K562 (cell line): ENCODE results near the gene PIGQ. TPM values are rescaled to one million over a fixed set of nuclear protein-coding genes. Genes with fewer than 3 reads are reported as not detected.

Source experiments
- ATAC-seq: fragments of 200-7000 bp; cut with Tn5 transposase; 3 replicates; pipeline ENCODE4 v1.9.1; 2020; ENCODE audit warnings: moderate library complexity
- BruUV-seq: library from RNA; stranded (reverse); fragments of 400-500 nt; replicated peaks from 2 replicates; lab custom pipeline; 2021; lab: Mats Ljungman, UMichigan
- CTCF ChIA-PET: fragments of 300-600 bp; formaldehyde crosslinking; extraction: SDS; loops from one replicate; lab custom pipeline; 2021; ENCODE audit warnings: low intra/inter-chr PET ratio; lab: Yijun Ruan, JAX
- POLR2A ChIA-PET: fragments of 300-600, 350-650 bp; sonication (Branson Sonifier 250); formaldehyde crosslinking; extraction: SDS; loops from one replicate; lab custom pipeline; 2021; ENCODE audit warnings: antibody characterized with exemption, inconsistent platforms; lab: Yijun Ruan, JAX
- DNase-seq, 4 experiments: peaks; one replicate each; pipeline versions ENCODE4 v3.0.0 to v3.0.0-alpha.2; 2011 to 2018; ENCODE audit warnings: low spot score in 3 of 4, mixed read lengths in 3 of 4; ENCODE audit errors: extremely low read depth in 1 of 4
- FAIRE-seq: peaks from 2 replicates; lab custom pipeline; 2011; peaks lifted over from hg19 to GRCh38; lab: Jason Lieb, UNC
- H2AFZ ChIP-seq: 2 replicates; pipeline ENCODE4 v1.6.0; 2011; ENCODE audit warnings: low read depth, low read length, control low read depth, inconsistent platforms
- H3K27ac ChIP-seq: fragments of 200-600 bp; 3 replicates; pipeline ENCODE4 v1.8.0; 2011; ENCODE audit warnings: low read depth, mild to moderate bottlenecking, control low read depth, inconsistent platforms, low read length, moderate library complexity, mixed read lengths; ENCODE audit errors: extremely low read depth
- H3K27me3 ChIP-seq, 2 experiments: fragments of 300-600 bp in 1 of 2; 2 replicates in 1 of 2; 3 replicates in 1 of 2; pipeline versions ENCODE4 v1.6.0 to v1.8.0; 2011; ENCODE audit warnings: inconsistent platforms in 2 of 2, low read length in 2 of 2, mild to moderate bottlenecking in 1 of 2, mixed read lengths in 1 of 2, moderate library complexity in 1 of 2; ENCODE audit not compliant: control insufficient read depth in 2 of 2, insufficient read depth in 2 of 2
- H3K36me3 ChIP-seq: fragments of 300-600 bp; 3 replicates; pipeline ENCODE4 v1.8.0; 2011; ENCODE audit warnings: mild to moderate bottlenecking, low read length, inconsistent platforms; ENCODE audit not compliant: control insufficient read depth, insufficient read depth
- H3K4me1 ChIP-seq, 2 experiments: fragments of 200-600 bp in 1 of 2; replicated peaks in 1 of 2; 2 replicates in 1 of 2; 3 replicates in 1 of 2; pipeline versions ENCODE4 v1.5.1 to v1.8.0; 2011; ENCODE audit warnings: inconsistent platforms in 2 of 2, low read length in 2 of 2, mild to moderate bottlenecking in 1 of 2, mixed read lengths in 1 of 2, moderate library complexity in 1 of 2; ENCODE audit not compliant: control insufficient read depth in 2 of 2, insufficient read depth in 2 of 2
- H3K4me2 ChIP-seq: 2 replicates; pipeline ENCODE4 v1.6.1; 2011; ENCODE audit warnings: low read length, control low read depth, inconsistent platforms, mixed read lengths; ENCODE audit not compliant: insufficient read depth
- H3K4me3 ChIP-seq: fragments of 200-600 bp; sonication (generic), shearing (Covaris generic); 2 replicates; pipeline ENCODE4 v1.5.1; 2016; ENCODE audit warnings: control low read depth, inconsistent platforms
- H3K79me2 ChIP-seq: fragments of 200-600 bp; 3 replicates; pipeline ENCODE4 v1.8.0; 2011; ENCODE audit warnings: low read length, inconsistent platforms; ENCODE audit not compliant: control insufficient read depth, insufficient read depth
- H3K9ac ChIP-seq, 2 experiments: 2 replicates each; pipeline versions ENCODE4 v1.6.0 to v1.6.1; 2011; ENCODE audit warnings: low read depth in 2 of 2, low read length in 2 of 2, control low read depth in 1 of 2, inconsistent platforms in 1 of 2, mild to moderate bottlenecking in 1 of 2, mixed read lengths in 1 of 2; ENCODE audit not compliant: insufficient read depth in 1 of 2
- H3K9me1 ChIP-seq: one replicate; pipeline ENCODE4 v1.6.0; 2011; ENCODE audit warnings: inconsistent platforms, mild to moderate bottlenecking, low read length, moderate library complexity; ENCODE audit not compliant: control insufficient read depth, insufficient read depth
- H3K9me3 ChIP-seq: replicated peaks from 2 replicates; pipeline ENCODE4 v1.5.1; 2011; ENCODE audit warnings: low read depth, low read length, inconsistent platforms; ENCODE audit not compliant: control insufficient read depth, insufficient read depth
- H4K20me1 ChIP-seq: replicated peaks from 2 replicates; pipeline ENCODE4 v1.6.1; 2011; ENCODE audit warnings: low read length, inconsistent platforms, mixed read lengths; ENCODE audit not compliant: control insufficient read depth, insufficient read depth
- BRD4 ChIP-seq: fragments of 200-600 bp; sonication (generic); IDR thresholded peaks from 2 replicates; pipeline ENCODE4 v1.6.1; 2017; ENCODE audit warnings: inconsistent platforms
- DPF2 ChIP-seq: fragments of 450-650 bp; IDR thresholded peaks from 2 replicates; pipeline ENCODE4 v1.6.1; 2016
- FOSL1 ChIP-seq: fragments of 200-800 bp; sonication (Bioruptor generic); conservative IDR thresholded peaks from 2 replicates; pipeline ENCODE4 v1.6.1; 2016; ENCODE audit warnings: missing genetic modification characterization, missing compliant biosample characterization
- FOXM1 ChIP-seq, 2 experiments: fragments of 450-650 bp in 1 of 2; sonication (generic) in 1 of 2; formaldehyde crosslinking in 1 of 2; IDR thresholded peaks; 2 replicates each; pipeline versions ENCODE4 v1.6.1 to v1.9.0; 2017 to 2022; ENCODE audit warnings: low read depth in 2 of 2, mild to moderate bottlenecking in 2 of 2, missing genetic modification reagents in 1 of 2, moderate library complexity in 1 of 2
- HNRNPLL ChIP-seq: fragments of 200-400 bp; formaldehyde crosslinking; IDR thresholded peaks from 2 replicates; pipeline ENCODE4 v1.6.1; 2017; ENCODE audit warnings: low read length, low read depth, mild to moderate bottlenecking; ENCODE audit not compliant: poor library complexity, severe bottlenecking
- KDM5B ChIP-seq: fragments of 200-600 bp; sonication (generic); IDR thresholded peaks from 2 replicates; pipeline ENCODE4 v1.6.1; 2012; ENCODE audit warnings: low read depth, mild to moderate bottlenecking, moderate library complexity, low read length, control low read depth, inconsistent platforms; ENCODE audit not compliant: insufficient replicate concordance
- LCOR ChIP-seq: sonication (generic); formaldehyde crosslinking; IDR thresholded peaks from 2 replicates; pipeline ENCODE4 v1.8.0; 2022; ENCODE audit warnings: mild to moderate bottlenecking, missing genetic modification reagents
- MEF2D ChIP-seq: conservative IDR thresholded peaks from 2 replicates; pipeline ENCODE4 v1.6.1; 2016; ENCODE audit warnings: low read depth, missing genetic modification characterization, missing compliant biosample characterization
- MYC ChIP-seq, 2 experiments: fragments of 250-450 bp in 1 of 2; sonication (Bioruptor Pico) in 1 of 2; IDR thresholded peaks; 2 replicates each; pipeline versions ENCODE4 v1.5.1 to v1.6.1; 2012 to 2021; ENCODE audit warnings: low read depth in 2 of 2, borderline replicate concordance in 1 of 2, improper control_type of control experiment in 1 of 2, low read length in 1 of 2, mild to moderate bottlenecking in 1 of 2, moderate library complexity in 1 of 2
- MYNN ChIP-seq, 2 experiments: sonication (generic); formaldehyde crosslinking in 1 of 2; IDR thresholded peaks; 2 replicates each; pipeline versions ENCODE4 v1.5.0 to v1.6.1; 2016 to 2020; ENCODE audit warnings: antibody characterized with exemption in 1 of 2, missing genetic modification reagents in 1 of 2
- TEAD4 ChIP-seq, 2 experiments: sonication (generic) in 1 of 2; formaldehyde crosslinking in 1 of 2; IDR thresholded peaks; 2 replicates each; pipeline versions ENCODE4 v1.6.1 to v1.8.0; 2012 to 2022; ENCODE audit warnings: borderline replicate concordance in 1 of 2, inconsistent platforms in 1 of 2, low read length in 1 of 2, mild to moderate bottlenecking in 1 of 2, missing genetic modification reagents in 1 of 2
- TOE1 ChIP-seq, 2 experiments: fragments of 450-650 bp in 1 of 2; sonication (generic) in 1 of 2; formaldehyde crosslinking in 1 of 2; IDR thresholded peaks; 2 replicates each; pipeline versions ENCODE4 v1.7.1 to v1.8.0; 2016 to 2022; ENCODE audit warnings: borderline replicate concordance in 2 of 2, mild to moderate bottlenecking in 2 of 2, antibody characterized with exemption in 1 of 2, inconsistent platforms in 1 of 2, low read depth in 1 of 2, missing genetic modification reagents in 1 of 2, moderate library complexity in 1 of 2
- ZBTB17 ChIP-seq: fragments of 450-650 bp; formaldehyde crosslinking; IDR thresholded peaks from 2 replicates; pipeline ENCODE4 v1.4.0; 2020; ENCODE audit warnings: mild to moderate bottlenecking
- ZBTB7A ChIP-seq: IDR thresholded peaks from 2 replicates; pipeline ENCODE4 v1.6.1; 2011; ENCODE audit warnings: low read depth, mild to moderate bottlenecking, low read length, moderate library complexity, borderline replicate concordance; ENCODE audit not compliant: control insufficient read depth
- ZNF232 ChIP-seq: sonication (generic); formaldehyde crosslinking; IDR thresholded peaks from 2 replicates; pipeline ENCODE4 v1.8.0; 2022; ENCODE audit warnings: mild to moderate bottlenecking, missing genetic modification reagents
- ZNF431 ChIP-seq: sonication (generic); formaldehyde crosslinking; IDR thresholded peaks from 2 replicates; pipeline ENCODE4 v1.8.0; 2022; ENCODE audit warnings: mild to moderate bottlenecking, missing genetic modification reagents
- ZZZ3 ChIP-seq: fragments of 450-650 bp; IDR thresholded peaks from 2 replicates; pipeline ENCODE4 v1.6.1; 2016; ENCODE audit warnings: antibody characterized with exemption, mild to moderate bottlenecking, moderate library complexity
- WGBS: fragments of 100-300 bp; shearing (Covaris generic); methylation state at CpG from one replicate; pipeline ENCODE4 v1.1.6; 2016; ENCODE audit warnings: low coverage, mixed read lengths; ENCODE audit not compliant: insufficient coverage; ENCODE audit errors: missing lambda C conversion rate; 5-methylcytosine and 5-hydroxymethylcytosine counted together
- in situ Hi-C: fragments of 300-500 bp; cut with MboI; formaldehyde crosslinking; loops from 4 replicates; pipeline ENCODE4 v1.15.0; 2018; ENCODE audit warnings: inconsistent platforms, mixed read lengths
- intact Hi-C: fragments of 100-400 bp; cut with micrococcal nuclease; formaldehyde crosslinking; loops from 2 replicates; pipeline ENCODE4 v1.14.2; 2022
- polyA plus RNA-seq, 8 experiments: library from polyadenylated mRNA; depleted of rRNA in 4 of 8; stranded (reverse) in 5 of 8; unstranded in 3 of 8; fragments of >200 nt; fragmentation: Nextera tagmentation in 2 of 8; fragmentation: Illumina TruSeq in 1 of 8; extraction: Ambion mirVana in 2 of 8; extraction: Trizol in 1 of 8; gene quantifications; 2 replicates each; pipeline versions ENCODE4 v1.2.1 to v1.2.3, GENCODE V29; 2011 to 2014; ENCODE audit warnings: inconsistent platforms in 1 of 8, missing spikeins in 1 of 8
- total RNA-seq, 7 experiments: library from RNA; depleted of rRNA in 6 of 7; stranded (reverse); fragments of >200 nt in 6 of 7; fragmentation: Illumina TruSeq in 2 of 7; extraction: Trizol in 2 of 7; gene quantifications; 2 replicates each; pipeline versions ENCODE4 v1.2.1 to v1.2.3, GENCODE V29; 2011 to 2021; ENCODE audit warnings: low replicate concordance in 1 of 7

Gene PIGQ
- total and polyA plus RNA-seq, 9 of the 15 experiments (the other 6 are each of a cell fraction or from before 2014, with no cell fraction given) = 0.20 to 49.6 (median 11.7) TPM

GRCh38 chr16:586645-587590 is 17.1 kb downstream of the PIGQ start (continued):
- TF ChIP-seq TOE1 (IDR thresholded peaks at IDR 0.05; ENCODE audit: borderline replicate concordance) = no peak
- peak; percentile 66; the same call in 1 of the 2 replicates for TF ChIP-seq TOE1 (CRISPR knock-in tag; IDR thresholded peaks at IDR 0.05; ENCODE audit: borderline replicate concordance, low read depth)
- TF ChIP-seq KDM5B = peak; percentile 34

DNA sequence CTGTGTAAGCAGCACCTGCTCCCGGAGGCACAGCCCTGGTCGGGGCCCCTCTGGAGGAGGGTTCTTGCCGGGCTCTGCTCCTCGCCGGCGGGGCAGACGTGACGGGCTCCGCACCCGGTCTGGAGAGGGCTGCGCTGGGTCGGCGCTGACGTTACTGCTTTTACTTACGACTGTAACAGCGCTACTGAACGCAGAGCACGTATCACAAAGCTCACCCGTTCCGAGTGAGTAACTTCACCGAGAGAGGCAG is 18.8 kb downstream of the PIGQ start:
- in situ Hi-C loops (no loop called here), intact Hi-C loops (loop anchor here (2.0 kb wide), 1 partner anchor 72 kb away; no protein-coding TSS in a partner anchor)
- H3K9me3 ChIP-seq = no peaks in the 10 kb centered on the region
- ChIA-PET POLR2A (interaction anchor here (0.6 to 1.8 kb wide), 20 partner anchors 10 to 185 kb away, joined by 3 to 9 read pairs (median 4); partner anchors contain the start of genes METTL26 and WFIKKN1), CTCF (no interaction called here)
- H4K20me1 ChIP-seq = peaks cover 19% of the 10 kb centered on the region
- FAIRE-seq = no peak
- H3K4me1 ChIP-seq = peaks cover 18 to 74% of the 10 kb centered on the region in 2 experiments; a peak in 4 of 5 replicates
- H3K9me1 ChIP-seq = peaks cover 8% of the 10 kb centered on the region
- DNase-seq = peak in 2 of 4 experiments; percentile 54 to 64
- BruUV-seq = no TSS peak
- no peaks in the 10 kb centered on the region for H3K27me3 ChIP-seq
- H3K9ac ChIP-seq = peak overlapping the region; percentile 88 to 94
- peak overlapping the region; percentile 100; the same call in 1 of the 2 replicates for H2AFZ ChIP-seq
- 0% methylated on average over 21 of the region's 21 CpGs for WGBS
- peak overlapping the region; percentile 86 for H3K4me2 ChIP-seq
- peak overlapping the region; percentile 91 for H3K27ac ChIP-seq
- ATAC-seq = peak; percentile 14
- H3K4me3 ChIP-seq = peak overlapping the region; percentile 71
- TF ChIP-seq ZNF431 (peak; percentile 23; the same call in 1 of the 2 replicates), MYNN (IDR thresholded peaks at IDR 0.05) (no peak), MYNN (CRISPR knock-in tag; IDR thresholded peaks at IDR 0.05) (no peak), HNRNPLL (peak; percentile 91), ZNF232 (CRISPR knock-in tag) (no peak), ZZZ3 (no peak), MYC (IDR thresholded peaks at IDR 0.05; ENCODE audit: low read depth, low read length) (no peak), MYC (CRISPR knock-in tag; IDR thresholded peaks at IDR 0.05; ENCODE audit: borderline replicate concordance, low read depth) (0 out of 2 replicates have a peak, but pooled peaks have one; percentile 9), LCOR (CRISPR knock-in tag) (no peak), DPF2 (no peak), FOXM1 (IDR thresholded peaks at IDR 0.05; ENCODE audit: low read depth) (no peak), FOXM1 (CRISPR knock-in tag; IDR thresholded peaks at IDR 0.05; ENCODE audit: low read depth) (0 out of 2 replicates have a peak, but pooled peaks have one; percentile 69), TEAD4 (IDR thresholded peaks at IDR 0.05; ENCODE audit: low read length) (no peak), TEAD4 (CRISPR knock-in tag; IDR thresholded peaks at IDR 0.05; ENCODE audit: borderline replicate concordance) (peak; percentile 1; the same call in 1 of the 2 replicates), MEF2D (no peak), BRD4 (0 out of 2 replicates have a peak, but pooled peaks have one; percentile 35), ZBTB17 (CRISPR knock-in tag) (0 out of 2 replicates have a peak, but pooled peaks have one; percentile 5), FOSL1 (tag) (peak; percentile 11; the same call in 1 of the 2 replicates), ZBTB7A (0 out of 2 replicates have a peak, but pooled peaks have one; percentile 9)
- peaks cover 55% of the 10 kb centered on the region for H3K79me2 ChIP-seq
- H3K36me3 ChIP-seq = peaks cover 17% of the 10 kb centered on the region; the same call in 2 of the 3 replicates
